SU-DHL-6 (cell line): ENCODE measurements around the gene RELN.

Experiments used
- EZH2phosphoT487 ChIP-seq: fragments of 200-600 bp; sonication (generic), shearing (Covaris generic); conservative IDR thresholded peaks from 2 replicates; pipeline ENCODE4 v1.6.1; 2018; ENCODE audit warnings: mild to moderate bottlenecking, antibody characterized with exemption, low read length, moderate library complexity, mixed read lengths
- TF ChIP-seq, protein P1 (sequence below): fragments of 200-600 bp; sonication (generic); IDR thresholded peaks from one replicate; pipeline ENCODE4 v1.5.1; 2017; ENCODE audit warnings: antibody characterized with exemption, mild to moderate bottlenecking, low read length, moderate library complexity; ENCODE audit not compliant: insufficient read depth, poor library complexity, severe bottlenecking

DNA sequence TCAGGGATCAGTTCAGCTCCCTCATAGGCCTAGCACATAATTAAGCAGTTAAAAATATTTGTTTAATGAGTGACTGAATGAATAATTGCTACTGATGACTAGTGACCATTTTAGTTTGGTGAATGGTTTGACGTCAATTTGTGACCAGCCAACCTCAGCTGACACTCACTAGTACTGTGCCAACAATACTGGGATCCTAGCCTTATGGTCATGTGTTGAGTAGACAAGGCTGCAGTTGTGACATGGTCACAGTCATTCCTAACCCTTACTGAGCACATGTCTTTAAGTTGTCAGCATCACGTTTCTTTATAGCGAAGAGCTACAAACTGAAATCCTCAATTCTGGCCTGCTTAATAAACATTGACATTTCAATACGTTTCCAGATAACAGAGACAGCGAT lies 456.5 kb downstream of the RELN start:
- TF ChIP-seq, protein P1, sequence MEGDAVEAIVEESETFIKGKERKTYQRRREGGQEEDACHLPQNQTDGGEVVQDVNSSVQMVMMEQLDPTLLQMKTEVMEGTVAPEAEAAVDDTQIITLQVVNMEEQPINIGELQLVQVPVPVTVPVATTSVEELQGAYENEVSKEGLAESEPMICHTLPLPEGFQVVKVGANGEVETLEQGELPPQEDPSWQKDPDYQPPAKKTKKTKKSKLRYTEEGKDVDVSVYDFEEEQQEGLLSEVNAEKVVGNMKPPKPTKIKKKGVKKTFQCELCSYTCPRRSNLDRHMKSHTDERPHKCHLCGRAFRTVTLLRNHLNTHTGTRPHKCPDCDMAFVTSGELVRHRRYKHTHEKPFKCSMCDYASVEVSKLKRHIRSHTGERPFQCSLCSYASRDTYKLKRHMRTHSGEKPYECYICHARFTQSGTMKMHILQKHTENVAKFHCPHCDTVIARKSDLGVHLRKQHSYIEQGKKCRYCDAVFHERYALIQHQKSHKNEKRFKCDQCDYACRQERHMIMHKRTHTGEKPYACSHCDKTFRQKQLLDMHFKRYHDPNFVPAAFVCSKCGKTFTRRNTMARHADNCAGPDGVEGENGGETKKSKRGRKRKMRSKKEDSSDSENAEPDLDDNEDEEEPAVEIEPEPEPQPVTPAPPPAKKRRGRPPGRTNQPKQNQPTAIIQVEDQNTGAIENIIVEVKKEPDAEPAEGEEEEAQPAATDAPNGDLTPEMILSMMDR = no peak
- no peak for TF ChIP-seq EZH2phosphoT487
